Brain microvascular endothelial cell (primary cell): ENCODE data around the gene SLC23A3.

Source experiments
- DNase-seq: peaks from one replicate; pipeline ENCODE4 v3.0.0-alpha.2; 2020
- H3K27ac ChIP-seq: fragments of 250-450 bp; sonication (Bioruptor Pico); 2 replicates; pipeline ENCODE4 v1.5.1; 2020; ENCODE audit warnings: mild to moderate bottlenecking, moderate library complexity
- H3K27me3 ChIP-seq: fragments of 250-450 bp; sonication (Bioruptor Pico); replicated peaks from 2 replicates; pipeline ENCODE4 v1.5.1; 2020; ENCODE audit warnings: mild to moderate bottlenecking
- H3K36me3 ChIP-seq: fragments of 250-450 bp; sonication (Bioruptor Pico); replicated peaks from 2 replicates; pipeline ENCODE4 v1.5.1; 2020; ENCODE audit warnings: mild to moderate bottlenecking
- H3K4me3 ChIP-seq: 2 replicates; pipeline ENCODE4 v1.5.1; 2011; ENCODE audit warnings: low read depth, mild to moderate bottlenecking, control low read depth, low read length, moderate library complexity
- CTCF ChIP-seq: IDR thresholded peaks from 2 replicates; pipeline ENCODE4 v1.5.1; 2011; ENCODE audit warnings: low read depth, mild to moderate bottlenecking, moderate library complexity, low read length, control low read depth, inconsistent platforms; ENCODE audit errors: missing control alignments
- in situ Hi-C: cut with HindIII; loops from 2 replicates; pipeline ENCODE4 v1.10.0; 2017; ENCODE audit warnings: low sequenced_read_pairs, low pct_ligation_motif_present

Gene SLC23A3

GRCh38 chr2:219210886-219211362 lies 41.1 kb upstream of the SLC23A3 start:
- peaks cover 9% of the 10 kb centered on the region for H3K36me3 ChIP-seq
- no peak overlapping the region for H3K4me3 ChIP-seq
- no peaks in the 10 kb centered on the region for H3K27me3 ChIP-seq
- no peak for TF ChIP-seq CTCF
- no peak for DNase-seq
- in situ Hi-C loops, result no loop called here
- H3K27ac ChIP-seq, result no peak overlapping the region

DNA sequence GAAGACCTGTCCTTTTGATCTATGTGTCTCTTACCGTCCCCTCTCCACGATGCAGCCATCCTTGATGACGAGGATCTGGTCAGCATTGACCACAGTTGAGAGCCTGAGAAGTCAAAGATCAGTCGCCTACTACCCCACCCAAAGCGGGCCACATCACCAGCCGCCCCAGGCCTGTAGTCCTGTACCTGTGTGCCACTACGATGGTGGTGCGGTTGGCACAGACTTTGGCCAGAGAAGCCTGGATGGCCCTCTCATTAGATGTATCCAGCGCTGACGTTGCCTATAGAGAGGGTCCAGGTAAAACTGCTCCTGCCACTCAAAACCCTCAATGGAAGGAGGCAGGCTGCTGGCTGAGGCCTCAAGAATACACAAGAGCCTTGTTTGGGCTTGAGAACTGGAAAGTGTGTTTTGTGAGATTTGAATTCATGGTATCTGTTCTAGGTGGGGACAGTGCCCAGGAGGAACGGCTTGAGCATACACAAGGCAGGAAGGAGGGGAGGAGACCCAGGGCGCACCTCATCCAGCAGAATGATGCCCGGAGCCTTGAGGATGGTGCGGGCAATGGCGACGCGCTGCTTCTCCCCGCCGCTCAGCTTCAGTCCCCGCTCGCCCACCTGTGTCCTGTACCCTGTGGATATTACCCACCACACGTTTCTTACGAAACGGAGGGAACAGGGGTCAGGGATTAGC lies 40.5 kb upstream of the SLC23A3 start:
- peaks cover 9% of the 10 kb centered on the region for H3K36me3 ChIP-seq
- H3K27ac ChIP-seq, result no peak overlapping the region
- H3K27me3 ChIP-seq, result no peaks in the 10 kb centered on the region
- no peak for DNase-seq
- in situ Hi-C loops, result no loop called here
- no peak overlapping the region for H3K4me3 ChIP-seq
- no peak for TF ChIP-seq CTCF

- Histone ChIP-seq H3K27ac (no peak overlapping the region), H3K27me3 (no peaks in the 10 kb centered on the region), H3K4me3 (no peak overlapping the region), H3K36me3 (peaks cover 9% of the 10 kb centered on the region)
- DNase-seq, result no peak
- in situ Hi-C loops, result no loop called here
- no peak for TF ChIP-seq CTCF
Observed at GRCh38 chr2:219209236-219210195, 39.7 kb upstream of the SLC23A3 start.

GRCh38 chr2:219207884-219208740 lies 38.3 kb upstream of the SLC23A3 start:
- peak; percentile 8 for DNase-seq
- in situ Hi-C loops, result no loop called here
- no peak for TF ChIP-seq CTCF
- Histone ChIP-seq H3K27ac (no peak overlapping the region), H3K27me3 (no peaks in the 10 kb centered on the region), H3K36me3 (peaks cover 9% of the 10 kb centered on the region), H3K4me3 (no peak overlapping the region)

- peak overlapping the region; percentile 75 for H3K4me3 ChIP-seq
- H3K27me3 ChIP-seq, result no peaks in the 10 kb centered on the region
- no peak for TF ChIP-seq CTCF
- H3K27ac ChIP-seq, result no peak overlapping the region
- H3K36me3 ChIP-seq, result peaks cover 7% of the 10 kb centered on the region
- in situ Hi-C loops, result no loop called here
- no peak for DNase-seq
Observed at GRCh38 chr2:219207134-219207883, 37.5 kb upstream of the SLC23A3 start.
